IMR-90 (cell line): ENCODE results near the gene GCK.

Experiments used
- BHLHE40 ChIP-seq: fragments of 150-350 bp; IDR thresholded peaks from 2 replicates; pipeline ENCODE4 v1.6.1; 2016; ENCODE audit warnings: mild to moderate bottlenecking, low read depth, low read length
- CEBPB ChIP-seq: IDR thresholded peaks from 2 replicates; pipeline ENCODE4 v1.6.1; 2012; ENCODE audit warnings: low read depth, low read length, improper control_type of control experiment
- CHD1 ChIP-seq: IDR thresholded peaks from 2 replicates; pipeline ENCODE4 v1.6.1; 2012; ENCODE audit warnings: low read depth, low read length, improper control_type of control experiment
- FOS ChIP-seq: fragments of 150-350 bp; IDR thresholded peaks from 2 replicates; pipeline ENCODE4 v1.6.1; 2016; ENCODE audit warnings: low read depth, low read length
- MAFK ChIP-seq: IDR thresholded peaks from 2 replicates; pipeline ENCODE4 v1.6.1; 2012; ENCODE audit warnings: low read depth, low read length, improper control_type of control experiment
- MXI1 ChIP-seq: IDR thresholded peaks from 2 replicates; pipeline ENCODE4 v1.6.1; 2012; ENCODE audit warnings: low read depth, mild to moderate bottlenecking, low read length, moderate library complexity, borderline replicate concordance
- POLR2A ChIP-seq: IDR thresholded peaks from 2 replicates; pipeline ENCODE4 v1.6.1; 2012; ENCODE audit warnings: mild to moderate bottlenecking, low read depth, low read length
- RAD21 ChIP-seq: IDR thresholded peaks from 2 replicates; pipeline ENCODE4 v1.6.1; 2012; ENCODE audit warnings: low read length, improper control_type of control experiment
- RCOR1 ChIP-seq: IDR thresholded peaks from 2 replicates; pipeline ENCODE4 v1.6.1; 2012; ENCODE audit warnings: mild to moderate bottlenecking, low read length, improper control_type of control experiment; ENCODE audit not compliant: insufficient replicate concordance
- RFX5 ChIP-seq: IDR thresholded peaks from 2 replicates; pipeline ENCODE4 v1.8.0; 2012; ENCODE audit warnings: low read depth, mild to moderate bottlenecking, low read length, moderate library complexity
- SMC3 ChIP-seq: fragments of 150-350 bp; IDR thresholded peaks from 2 replicates; pipeline ENCODE4 v1.6.1; 2016; ENCODE audit warnings: low read depth, mild to moderate bottlenecking, antibody characterized with exemption, low read length, moderate library complexity
- TF ChIP-seq, protein P1 (sequence below): conservative IDR thresholded peaks from 2 replicates; pipeline ENCODE4 v1.5.1; 2012; ENCODE audit warnings: mild to moderate bottlenecking, low read depth, low read length, improper control_type of control experiment
- TF ChIP-seq, protein P2 (sequence below): fragments of 150-350 bp; IDR thresholded peaks from 2 replicates; pipeline ENCODE4 v1.6.1; 2017; ENCODE audit warnings: mild to moderate bottlenecking, antibody characterized with exemption, low read length, low read depth

DNA sequence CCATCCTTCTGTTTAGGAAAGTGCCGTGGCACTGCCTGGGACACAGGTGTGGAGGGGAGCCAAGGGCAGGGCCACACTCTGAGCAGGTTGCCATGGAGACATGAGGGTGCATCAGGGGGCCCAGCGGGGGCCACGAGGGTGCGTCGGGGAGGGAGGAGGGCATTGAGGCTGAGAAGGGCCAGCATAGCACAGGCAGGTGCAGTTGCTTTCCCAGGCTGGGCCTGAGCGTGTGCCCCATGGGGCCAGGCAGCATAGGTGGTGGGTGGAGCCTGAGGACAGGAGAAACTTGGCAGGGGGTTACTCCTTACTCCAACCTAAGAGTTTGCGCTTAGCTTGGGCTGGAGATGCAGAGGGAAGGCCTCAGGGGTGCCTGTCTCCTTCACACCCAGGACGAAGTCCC, 26.8 kb upstream of the GCK start:
- TF ChIP-seq, protein P1, sequence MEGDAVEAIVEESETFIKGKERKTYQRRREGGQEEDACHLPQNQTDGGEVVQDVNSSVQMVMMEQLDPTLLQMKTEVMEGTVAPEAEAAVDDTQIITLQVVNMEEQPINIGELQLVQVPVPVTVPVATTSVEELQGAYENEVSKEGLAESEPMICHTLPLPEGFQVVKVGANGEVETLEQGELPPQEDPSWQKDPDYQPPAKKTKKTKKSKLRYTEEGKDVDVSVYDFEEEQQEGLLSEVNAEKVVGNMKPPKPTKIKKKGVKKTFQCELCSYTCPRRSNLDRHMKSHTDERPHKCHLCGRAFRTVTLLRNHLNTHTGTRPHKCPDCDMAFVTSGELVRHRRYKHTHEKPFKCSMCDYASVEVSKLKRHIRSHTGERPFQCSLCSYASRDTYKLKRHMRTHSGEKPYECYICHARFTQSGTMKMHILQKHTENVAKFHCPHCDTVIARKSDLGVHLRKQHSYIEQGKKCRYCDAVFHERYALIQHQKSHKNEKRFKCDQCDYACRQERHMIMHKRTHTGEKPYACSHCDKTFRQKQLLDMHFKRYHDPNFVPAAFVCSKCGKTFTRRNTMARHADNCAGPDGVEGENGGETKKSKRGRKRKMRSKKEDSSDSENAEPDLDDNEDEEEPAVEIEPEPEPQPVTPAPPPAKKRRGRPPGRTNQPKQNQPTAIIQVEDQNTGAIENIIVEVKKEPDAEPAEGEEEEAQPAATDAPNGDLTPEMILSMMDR = no peak
- TF ChIP-seq, protein P2, sequence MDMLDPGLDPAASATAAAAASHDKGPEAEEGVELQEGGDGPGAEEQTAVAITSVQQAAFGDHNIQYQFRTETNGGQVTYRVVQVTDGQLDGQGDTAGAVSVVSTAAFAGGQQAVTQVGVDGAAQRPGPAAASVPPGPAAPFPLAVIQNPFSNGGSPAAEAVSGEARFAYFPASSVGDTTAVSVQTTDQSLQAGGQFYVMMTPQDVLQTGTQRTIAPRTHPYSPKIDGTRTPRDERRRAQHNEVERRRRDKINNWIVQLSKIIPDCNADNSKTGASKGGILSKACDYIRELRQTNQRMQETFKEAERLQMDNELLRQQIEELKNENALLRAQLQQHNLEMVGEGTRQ = no peak
- TF ChIP-seq SMC3 = no peak
- no peak for TF ChIP-seq POLR2A
- TF ChIP-seq BHLHE40 = no peak
- no peak for TF ChIP-seq FOS
- TF ChIP-seq RAD21 = no peak
- no peak for TF ChIP-seq CEBPB
- no peak for TF ChIP-seq CHD1
- no peak for TF ChIP-seq MXI1
- no peak for TF ChIP-seq RFX5
- no peak for TF ChIP-seq RCOR1
- TF ChIP-seq MAFK = no peak
